GM12891 (cell line): ENCODE measurements around the gene FAM181A.

Source experiments
- PAX5 ChIP-seq: IDR thresholded peaks from 2 replicates; pipeline ENCODE4 v1.6.1; 2011; ENCODE audit warnings: low read length, moderate library complexity, mild to moderate bottlenecking; ENCODE audit not compliant: insufficient read depth, severe bottlenecking
- POLR2A ChIP-seq: IDR thresholded peaks from 2 replicates; pipeline ENCODE4 v1.6.1; 2011; ENCODE audit warnings: low read depth, low read length, control low read depth
- POLR2AphosphoS5 ChIP-seq: IDR thresholded peaks from 2 replicates; pipeline ENCODE4 v1.6.1; 2011; ENCODE audit warnings: low read depth, low read length, control low read depth
- POU2F2 ChIP-seq: IDR thresholded peaks from 2 replicates; pipeline ENCODE4 v1.6.1; 2011; ENCODE audit warnings: low read depth, mild to moderate bottlenecking, control low read depth, low read length, moderate library complexity
- SPI1 ChIP-seq: IDR thresholded peaks from 2 replicates; pipeline ENCODE4 v1.6.1; 2011; ENCODE audit warnings: low read depth, low read length, control low read depth
- TAF1 ChIP-seq: IDR thresholded peaks from 2 replicates; pipeline ENCODE4 v1.6.1; 2011; ENCODE audit warnings: low read depth, low read length, control low read depth

GRCh38 chr14:93938751-93939303 lies 11.7 kb downstream of the FAM181A start:
- TF ChIP-seq POLR2A (no peak), POLR2AphosphoS5 (no peak), SPI1 (no peak), TAF1 (no peak), POU2F2 (no peak), PAX5 (no peak)
